Measurements from ENCODE around the gene NUTM2A. TPM values are rescaled to one million over a fixed set of nuclear protein-coding genes. Genes with fewer than 3 reads are reported as not detected.

Gene NUTM2A
- total RNA-seq, 4 donors from 2014 or later = 0.57 to 0.70 (median 0.61) TPM

Other genes with a start within 250 kb of the NUTM2A start
- gene FAM25A, start 205.2 kb upstream of the NUTM2A start, total RNA-seq = 100 to 1,000 TPM in 2 of 4 donors, 10 to 100 TPM in 2; 57.1 to 371 (median 225) TPM
- gene GLUD1, start 130.6 kb upstream of the NUTM2A start, total RNA-seq = 100 to 1,000 TPM; 114 to 204 (median 130) TPM
- 10 to 100 TPM; 12.7 to 31.7 (median 21.5) TPM for gene SHLD2, start 130.2 kb upstream of the NUTM2A start, total RNA-seq
- gene NUTM2D, start 132.3 kb downstream of the NUTM2A start, total RNA-seq = 1 to 10 TPM; 1.1 to 4.1 (median 1.8) TPM

Measured in esophagus squamous epithelium (tissue), 4 donors.